Natural killer cell (primary cell): ENCODE results near the gene SELENOV. TPM values are rescaled to one million over a fixed set of nuclear protein-coding genes. Genes with fewer than 3 reads are reported as not detected.

Experiments
- ATAC-seq, 3 donors: fragments of 150-1000 bp in 2 of 3; fragments of 200-7000 bp in 1 of 3; cut with Tn5 transposase; 1 replicate in 1 of 3; 2 replicates in 2 of 3; pipeline ENCODE4 v1.10.0; 2021; ENCODE audit warnings: mild to moderate bottlenecking in 2 of 3, moderate library complexity in 2 of 3
- DNase-seq, 2 donors: peaks; one replicate each; pipeline versions ENCODE4 v3.0.0 to v3.0.0-alpha.2; 2013 to 2021; ENCODE audit warnings: mixed read lengths in 1 of 2
- H3K27ac ChIP-seq: one replicate; pipeline ENCODE4 v1.5.1; 2013; ENCODE audit warnings: mild to moderate bottlenecking, low read length
- H3K27me3 ChIP-seq: one replicate; pipeline ENCODE4 v1.6.1; 2013; ENCODE audit warnings: low read length; ENCODE audit not compliant: control insufficient read depth, insufficient read depth
- H3K36me3 ChIP-seq: one replicate; pipeline ENCODE4 v1.6.1; 2013; ENCODE audit warnings: low read length; ENCODE audit not compliant: control insufficient read depth, insufficient read depth
- H3K4me1 ChIP-seq: one replicate; pipeline ENCODE4 v1.6.1; 2013; ENCODE audit warnings: low read length; ENCODE audit not compliant: control insufficient read depth, insufficient read depth
- H3K4me3 ChIP-seq: one replicate; pipeline ENCODE4 v1.5.1; 2013; ENCODE audit warnings: low read length
- H3K9me3 ChIP-seq: one replicate; pipeline ENCODE4 v1.6.1; 2013; ENCODE audit warnings: low read length; ENCODE audit not compliant: control insufficient read depth, insufficient read depth
- H3K27ac Mint-ChIP-seq, 2 donors: one replicate each; pipeline ENCODE4 v1.8.0; 2022; ENCODE audit warnings: mild to moderate bottlenecking in 2 of 2, mixed read lengths in 2 of 2, moderate library complexity in 1 of 2
- H3K27me3 Mint-ChIP-seq, 2 donors: one replicate each; pipeline ENCODE4 v1.8.0; 2022; ENCODE audit warnings: low read depth in 2 of 2, mixed read lengths in 2 of 2
- H3K36me3 Mint-ChIP-seq: one replicate; pipeline ENCODE4 v1.8.0; 2022; ENCODE audit warnings: mixed read lengths
- H3K4me1 Mint-ChIP-seq, 2 donors: one replicate each; pipeline ENCODE4 v1.8.0; 2022; ENCODE audit warnings: mixed read lengths in 2 of 2
- H3K4me3 Mint-ChIP-seq: one replicate; pipeline ENCODE4 v1.8.0; 2022; ENCODE audit warnings: mild to moderate bottlenecking, moderate library complexity, mixed read lengths
- H3K9me3 Mint-ChIP-seq, 2 donors: one replicate each; pipeline ENCODE4 v1.8.0; 2022; ENCODE audit warnings: mixed read lengths in 2 of 2
- CTCF ChIP-seq: fragments of 200-600 bp; IDR thresholded peaks from one replicate; pipeline ENCODE4 v1.8.0; 2022; ENCODE audit warnings: antibody characterized with exemption
- WGBS: methylation state at CpG from one replicate; pipeline ENCODE4 v1.1.7; 2013; ENCODE audit warnings: missing lambda C conversion rate; ENCODE audit not compliant: insufficient coverage; 5-methylcytosine and 5-hydroxymethylcytosine counted together
- intact Hi-C: fragments of 100-400 bp; cut with micrococcal nuclease; formaldehyde crosslinking; loops from one replicate; pipeline ENCODE4 v1.14.2; 2022
- total RNA-seq, 4 donors: library from RNA; stranded (reverse); fragments of 120-200 nt in 1 of 4; gene quantifications; one replicate each; pipeline versions ENCODE4 v1.2.3 to v1.2.4, GENCODE V29; 2013 to 2022

The SELENOV gene
- total RNA-seq, 3 donors from 2014 or later (not counting 1 experiment from before 2014, with no cell fraction given) = not detected

- Mint-ChIP-seq H3K4me3 (no peak overlapping the region), H3K27me3 (peaks cover 12 to 16% of the 10 kb centered on the region in 2 donors), H3K27ac (no peak overlapping the region), H3K36me3 (no peaks in the 10 kb centered on the region), H3K9me3 (no peaks in the 10 kb centered on the region), H3K4me1 (peaks cover 10 to 14% of the 10 kb centered on the region in 2 donors)
- peaks cover 3% of the 10 kb centered on the region for H3K4me1 ChIP-seq
- WGBS = 10% methylated on average over 1 of the region's 1 CpG
- peak in 1 of 2 donors; percentile 54 for DNase-seq
- H3K27me3 ChIP-seq = no peaks in the 10 kb centered on the region
- no peak for ATAC-seq
- H3K27ac ChIP-seq = no peak overlapping the region
- intact Hi-C loops = no loop called here
- H3K9me3 ChIP-seq = no peaks in the 10 kb centered on the region
- no peaks in the 10 kb centered on the region for H3K36me3 ChIP-seq
- no peak overlapping the region for H3K4me3 ChIP-seq
- TF ChIP-seq CTCF = no peak
These were observed 30.0 kb downstream of the SELENOV start for GRCh38 chr19:39544911-39545310.

- Histone ChIP-seq H3K27ac (no peak overlapping the region), H3K9me3 (no peaks in the 10 kb centered on the region), H3K4me1 (peaks cover under 1% of the 10 kb centered on the region), H3K36me3 (no peaks in the 10 kb centered on the region), H3K27me3 (no peaks in the 10 kb centered on the region), H3K4me3 (no peak overlapping the region)
- no peak for TF ChIP-seq CTCF
- H3K27me3 Mint-ChIP-seq = peaks cover 12 to 16% of the 10 kb centered on the region in 2 donors
- no peaks in the 10 kb centered on the region for H3K9me3 Mint-ChIP-seq
- ATAC-seq (no peak), DNase-seq (no peak)
- intact Hi-C loops = no loop called here
- no peak overlapping the region for H3K27ac Mint-ChIP-seq
- WGBS = 82% methylated on average over 8 of the region's 8 CpGs
- no peak overlapping the region for H3K4me3 Mint-ChIP-seq
- no peaks in the 10 kb centered on the region for H3K36me3 Mint-ChIP-seq
- H3K4me1 Mint-ChIP-seq = peaks cover 5 to 6% of the 10 kb centered on the region in 2 donors
These were observed 31.7 kb downstream of the SELENOV start for GRCh38 chr19:39546599-39546998.

- Mint-ChIP-seq H3K4me1 (no peaks in the 10 kb centered on the region), H3K4me3 (no peak overlapping the region), H3K27ac (no peak overlapping the region), H3K27me3 (peaks cover 4 to 16% of the 10 kb centered on the region in 2 donors), H3K36me3 (no peaks in the 10 kb centered on the region), H3K9me3 (no peaks in the 10 kb centered on the region)
- 79% methylated on average over 5 of the region's 5 CpGs for WGBS
- DNase-seq = no peak
- Histone ChIP-seq H3K9me3 (no peaks in the 10 kb centered on the region), H3K36me3 (no peaks in the 10 kb centered on the region), H3K27me3 (no peaks in the 10 kb centered on the region), H3K4me3 (no peak overlapping the region), H3K4me1 (peaks cover 11% of the 10 kb centered on the region), H3K27ac (no peak overlapping the region)
- no peak for TF ChIP-seq CTCF
- intact Hi-C loops = loop anchor here (2.0 to 5.0 kb wide), 2 partner anchors 217 to 295 kb away; no protein-coding TSS in a partner anchor
- ATAC-seq = no peak
These were observed 35.3 kb downstream of the SELENOV start for GRCh38 chr19:39550197-39550596.

- Mint-ChIP-seq H3K4me3 (no peak overlapping the region), H3K9me3 (no peaks in the 10 kb centered on the region), H3K27me3 (no peaks in the 10 kb centered on the region), H3K27ac (no peak overlapping the region), H3K36me3 (no peaks in the 10 kb centered on the region), H3K4me1 (peaks cover 4% of the 10 kb centered on the region in 2 donors)
- no peak for TF ChIP-seq CTCF
- intact Hi-C loops = loop anchor here (5.0 kb wide), 1 partner anchor 214 kb away; no protein-coding TSS in a partner anchor
- Histone ChIP-seq H3K4me1 (peaks cover 14% of the 10 kb centered on the region), H3K36me3 (no peaks in the 10 kb centered on the region), H3K27me3 (no peaks in the 10 kb centered on the region), H3K9me3 (no peaks in the 10 kb centered on the region), H3K27ac (no peak overlapping the region), H3K4me3 (no peak overlapping the region)
- DNase-seq (no peak), ATAC-seq (no peak)
- WGBS = 75% methylated on average over 7 of the region's 7 CpGs
These were observed 38.2 kb downstream of the SELENOV start for GRCh38 chr19:39553082-39553652.
